Measurements from ENCODE around the gene CCDC54. TPM values are rescaled to one million over a fixed set of nuclear protein-coding genes. Genes with fewer than 3 reads are reported as not detected.

CCDC54 gene
- total RNA-seq, 2 experiments from 2014 or later = not detected

DNA sequence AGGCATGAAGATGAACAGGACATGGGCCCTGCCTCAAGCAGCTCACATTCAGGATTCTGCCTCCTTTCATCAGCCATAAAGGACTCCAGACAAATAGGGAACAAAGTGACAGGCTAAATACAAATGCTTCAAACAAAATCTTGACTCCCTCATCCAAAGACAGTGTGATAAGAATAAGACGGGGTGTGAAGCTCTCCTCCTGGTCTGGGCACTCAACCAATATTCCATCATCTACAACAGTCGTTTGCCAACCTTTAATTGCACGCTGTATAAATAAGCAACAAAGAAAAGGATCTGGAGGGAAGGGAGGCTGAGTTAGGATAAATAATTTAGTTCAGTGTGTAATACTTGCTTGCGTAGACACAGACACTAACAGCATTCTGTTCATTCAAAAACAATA, 5.4 kb downstream of the CCDC54 start:
- no peaks in the 10 kb centered on the region for H3K4me1 ChIP-seq (ENCODE audit: insufficient read depth, low read length)
- Mint-ChIP-seq H3K27me3 (peaks cover 12% of the 10 kb centered on the region), H3K36me3 (ENCODE audit: low read depth) (no peaks in the 10 kb centered on the region), H3K27ac (no peak overlapping the region), H3K4me3 (no peak overlapping the region), H3K9me3 (no peaks in the 10 kb centered on the region), H3K4me1 (ENCODE audit: low read depth) (no peaks in the 10 kb centered on the region)
- DNase-seq (no peak), ATAC-seq (ENCODE audit: poor library complexity) (no peak)
- intact Hi-C loops (cut with DNase I, micrococcal nuclease) = no loop called here
- CTCF ChIA-PET = no interaction called here
- peaks cover 0 to 2% of the 10 kb centered on the region in 2 experiments for H3K27me3 ChIP-seq (ENCODE audit: control insufficient read depth in 1 of 2, insufficient read depth in 2 of 2, low read length in 2 of 2)
- H3K9me3 ChIP-seq (ENCODE audit: control insufficient read depth in 1 of 2, insufficient read depth in 1 of 2, low read length in 2 of 2) = no peaks in the 10 kb centered on the region
- H3K4me3 ChIP-seq (ENCODE audit: low read length) = no peak overlapping the region
- TF ChIP-seq, protein P1, sequence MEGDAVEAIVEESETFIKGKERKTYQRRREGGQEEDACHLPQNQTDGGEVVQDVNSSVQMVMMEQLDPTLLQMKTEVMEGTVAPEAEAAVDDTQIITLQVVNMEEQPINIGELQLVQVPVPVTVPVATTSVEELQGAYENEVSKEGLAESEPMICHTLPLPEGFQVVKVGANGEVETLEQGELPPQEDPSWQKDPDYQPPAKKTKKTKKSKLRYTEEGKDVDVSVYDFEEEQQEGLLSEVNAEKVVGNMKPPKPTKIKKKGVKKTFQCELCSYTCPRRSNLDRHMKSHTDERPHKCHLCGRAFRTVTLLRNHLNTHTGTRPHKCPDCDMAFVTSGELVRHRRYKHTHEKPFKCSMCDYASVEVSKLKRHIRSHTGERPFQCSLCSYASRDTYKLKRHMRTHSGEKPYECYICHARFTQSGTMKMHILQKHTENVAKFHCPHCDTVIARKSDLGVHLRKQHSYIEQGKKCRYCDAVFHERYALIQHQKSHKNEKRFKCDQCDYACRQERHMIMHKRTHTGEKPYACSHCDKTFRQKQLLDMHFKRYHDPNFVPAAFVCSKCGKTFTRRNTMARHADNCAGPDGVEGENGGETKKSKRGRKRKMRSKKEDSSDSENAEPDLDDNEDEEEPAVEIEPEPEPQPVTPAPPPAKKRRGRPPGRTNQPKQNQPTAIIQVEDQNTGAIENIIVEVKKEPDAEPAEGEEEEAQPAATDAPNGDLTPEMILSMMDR (IDR thresholded peaks at IDR 0.05) = no peak
- H3K27ac ChIP-seq (ENCODE audit: low read depth in 1 of 2, low read length in 2 of 2) = no peak overlapping the region
- no peaks in the 10 kb centered on the region for H3K36me3 ChIP-seq (ENCODE audit: insufficient read depth, low read length)
- POLR2A ChIA-PET = no interaction called here

DNA sequence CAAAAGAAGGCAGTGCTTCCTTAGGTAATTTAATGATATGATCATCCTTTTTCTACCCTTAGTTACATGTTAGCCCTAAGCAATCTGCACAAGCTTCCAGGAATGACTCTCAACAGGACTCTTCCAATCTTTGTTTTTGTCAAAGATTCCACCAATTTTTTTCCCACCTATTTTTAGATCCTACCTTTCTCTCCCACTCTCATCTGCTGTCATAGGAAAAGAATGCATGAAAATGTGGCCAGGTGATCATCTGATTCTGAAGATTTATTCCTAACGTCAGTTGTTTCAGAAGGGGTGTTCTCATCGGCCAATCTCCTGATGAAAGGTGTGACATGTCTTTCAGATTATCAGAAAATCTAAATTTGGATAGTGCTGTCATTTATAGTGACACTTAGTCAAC, 7.2 kb downstream of the CCDC54 start:
- TF ChIP-seq, protein P1 (IDR thresholded peaks at IDR 0.05) = no peak
- CTCF ChIA-PET = no interaction called here
- Histone ChIP-seq H3K27ac (ENCODE audit: low read depth in 1 of 2, low read length in 2 of 2) (no peak overlapping the region), H3K36me3 (ENCODE audit: insufficient read depth, low read length) (no peaks in the 10 kb centered on the region), H3K9me3 (ENCODE audit: control insufficient read depth in 1 of 2, insufficient read depth in 1 of 2, low read length in 2 of 2) (no peaks in the 10 kb centered on the region), H3K4me3 (ENCODE audit: low read length) (no peak overlapping the region), H3K4me1 (ENCODE audit: insufficient read depth, low read length) (no peaks in the 10 kb centered on the region), H3K27me3 (ENCODE audit: control insufficient read depth in 1 of 2, insufficient read depth in 2 of 2, low read length in 2 of 2) (no peaks in the 10 kb centered on the region)
- intact Hi-C loops (cut with DNase I, micrococcal nuclease) = no loop called here
- Mint-ChIP-seq H3K4me3 (no peak overlapping the region), H3K4me1 (ENCODE audit: low read depth) (no peaks in the 10 kb centered on the region), H3K36me3 (ENCODE audit: low read depth) (no peaks in the 10 kb centered on the region), H3K27ac (no peak overlapping the region), H3K9me3 (no peaks in the 10 kb centered on the region), H3K27me3 (peaks cover 12% of the 10 kb centered on the region)
- no peak for ATAC-seq (ENCODE audit: poor library complexity)
- no peak for DNase-seq
- POLR2A ChIA-PET = no interaction called here

DNA sequence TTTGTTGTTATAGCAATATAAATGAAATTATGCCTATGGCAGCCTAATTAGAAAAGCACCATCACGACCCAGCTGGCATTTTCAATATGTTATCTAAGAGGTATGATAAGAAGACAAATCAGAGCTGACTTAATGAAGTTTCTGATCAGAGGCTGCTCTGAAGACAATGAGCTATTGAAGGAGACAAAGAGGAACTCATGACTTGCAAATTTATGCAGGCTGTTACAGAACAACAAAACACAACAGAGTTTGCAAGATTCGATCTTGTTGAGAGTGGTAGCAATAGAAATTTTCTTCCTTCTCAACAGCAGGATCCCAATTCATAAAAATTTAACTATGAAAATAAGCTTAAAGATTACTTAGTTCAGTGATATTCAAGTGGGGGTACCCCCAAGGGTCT, 7.7 kb downstream of the CCDC54 start:
- no peaks in the 10 kb centered on the region for H3K9me3 Mint-ChIP-seq
- Histone ChIP-seq H3K27ac (ENCODE audit: low read depth in 1 of 2, low read length in 2 of 2) (no peak overlapping the region), H3K36me3 (ENCODE audit: insufficient read depth, low read length) (no peaks in the 10 kb centered on the region), H3K4me1 (ENCODE audit: insufficient read depth, low read length) (no peaks in the 10 kb centered on the region), H3K9me3 (ENCODE audit: control insufficient read depth in 1 of 2, insufficient read depth in 1 of 2, low read length in 2 of 2) (no peaks in the 10 kb centered on the region), H3K27me3 (ENCODE audit: control insufficient read depth in 1 of 2, insufficient read depth in 2 of 2, low read length in 2 of 2) (no peaks in the 10 kb centered on the region), H3K4me3 (ENCODE audit: low read length) (no peak overlapping the region)
- TF ChIP-seq, protein P1 (IDR thresholded peaks at IDR 0.05) = no peak
- ChIA-PET CTCF (no interaction called here), POLR2A (no interaction called here)
- intact Hi-C loops (cut with DNase I, micrococcal nuclease) = no loop called here
- ATAC-seq (ENCODE audit: poor library complexity) (no peak), DNase-seq (no peak)
- no peak overlapping the region for H3K4me3 Mint-ChIP-seq
- H3K4me1 Mint-ChIP-seq (ENCODE audit: low read depth) = no peaks in the 10 kb centered on the region
- H3K36me3 Mint-ChIP-seq (ENCODE audit: low read depth) = no peaks in the 10 kb centered on the region
- no peak overlapping the region for H3K27ac Mint-ChIP-seq
- H3K27me3 Mint-ChIP-seq = peaks cover 11% of the 10 kb centered on the region

Measured in CD4-positive, alpha-beta T cell (primary cell).